GM18508 (cell line): ENCODE results near the gene BRI3BP.
"Not testable (repeated sequence)": the region's sequence is repeated elsewhere in the genome, so short reads cannot be mapped to it uniquely, and the experiment has no call there.

ENCODE experiments used
- ATAC-seq: cut with Tn5 transposase; IDR thresholded peaks from one replicate; pipeline ENCODE4 v1.9.1; 2021; ENCODE audit warnings: moderate number of reproducible peaks; ENCODE audit not compliant: insufficient read depth, unreplicated experiment

Gene BRI3BP

GRCh38 chr12:125061229-125061628 is 67.8 kb downstream of the BRI3BP start:
- ATAC-seq, result no peak

- ATAC-seq, result not testable (repeated sequence)
Observed at GRCh38 chr12:125063522-125063921, 70.1 kb downstream of the BRI3BP start.

GRCh38 chr12:125064492-125064891 is 71.0 kb downstream of the BRI3BP start:
- no peak for ATAC-seq

- peak; percentile 49 for ATAC-seq
Observed at GRCh38 chr12:125065021-125065918, 71.8 kb downstream of the BRI3BP start, which contains the start of gene AACS. Gene AACS, plus strand, starts transcription at chr12:125065435. Its CDS starts 150 bp downstream, at chr12:125065585.

- ATAC-seq, result no peak
Observed at GRCh38 chr12:125065919-125066570, 72.6 kb downstream of the BRI3BP start.

- no peak for ATAC-seq
Observed at GRCh38 chr12:125068391-125068790, 74.9 kb downstream of the BRI3BP start.

GRCh38 chr12:125069616-125070015 is 76.2 kb downstream of the BRI3BP start:
- no peak for ATAC-seq

GRCh38 chr12:125070112-125070511 is 76.7 kb downstream of the BRI3BP start:
- no peak for ATAC-seq

GRCh38 chr12:125070661-125071390 is 77.4 kb downstream of the BRI3BP start:
- ATAC-seq, result no peak

GRCh38 chr12:125071456-125071855 is 78.0 kb downstream of the BRI3BP start:
- ATAC-seq, result no peak

GRCh38 chr12:125072496-125072895 is 79.1 kb downstream of the BRI3BP start:
- ATAC-seq, result no peak

GRCh38 chr12:125074294-125074693 is 80.8 kb downstream of the BRI3BP start:
- not testable (repeated sequence) for ATAC-seq

- ATAC-seq, result no peak
Observed at GRCh38 chr12:125076103-125076502, 82.7 kb downstream of the BRI3BP start.

- ATAC-seq, result no peak
Observed at GRCh38 chr12:125079084-125079483, 85.6 kb downstream of the BRI3BP start.

GRCh38 chr12:125079648-125080645 is 86.5 kb downstream of the BRI3BP start:
- no peak for ATAC-seq
